Measurements from ENCODE around the gene COL6A2.

GRCh38 chr21:46152927-46153246, 55.0 kb downstream of the COL6A2 start:
- TF ChIP-seq ATF3 (IDR thresholded peaks at IDR 0.05; ENCODE audit: borderline replicate concordance, extremely low read depth, low read depth, low read length) (no peak), SMAD5 (IDR thresholded peaks at IDR 0.05; ENCODE audit: low read depth) (no peak), MTA3 (IDR thresholded peaks at IDR 0.05; ENCODE audit: borderline replicate concordance, low read length) (no peak), EP300 (IDR thresholded peaks at IDR 0.05; ENCODE audit: borderline replicate concordance in 1 of 2, control insufficient read depth in 1 of 2, low read depth in 2 of 2, low read length in 2 of 2) (no peak), SPI1 (IDR thresholded peaks at IDR 0.05; ENCODE audit: borderline replicate concordance, insufficient read depth, low read depth, low read length) (no peak)
- TF ChIP-seq, protein P1, sequence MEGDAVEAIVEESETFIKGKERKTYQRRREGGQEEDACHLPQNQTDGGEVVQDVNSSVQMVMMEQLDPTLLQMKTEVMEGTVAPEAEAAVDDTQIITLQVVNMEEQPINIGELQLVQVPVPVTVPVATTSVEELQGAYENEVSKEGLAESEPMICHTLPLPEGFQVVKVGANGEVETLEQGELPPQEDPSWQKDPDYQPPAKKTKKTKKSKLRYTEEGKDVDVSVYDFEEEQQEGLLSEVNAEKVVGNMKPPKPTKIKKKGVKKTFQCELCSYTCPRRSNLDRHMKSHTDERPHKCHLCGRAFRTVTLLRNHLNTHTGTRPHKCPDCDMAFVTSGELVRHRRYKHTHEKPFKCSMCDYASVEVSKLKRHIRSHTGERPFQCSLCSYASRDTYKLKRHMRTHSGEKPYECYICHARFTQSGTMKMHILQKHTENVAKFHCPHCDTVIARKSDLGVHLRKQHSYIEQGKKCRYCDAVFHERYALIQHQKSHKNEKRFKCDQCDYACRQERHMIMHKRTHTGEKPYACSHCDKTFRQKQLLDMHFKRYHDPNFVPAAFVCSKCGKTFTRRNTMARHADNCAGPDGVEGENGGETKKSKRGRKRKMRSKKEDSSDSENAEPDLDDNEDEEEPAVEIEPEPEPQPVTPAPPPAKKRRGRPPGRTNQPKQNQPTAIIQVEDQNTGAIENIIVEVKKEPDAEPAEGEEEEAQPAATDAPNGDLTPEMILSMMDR (IDR thresholded peaks at IDR 0.05 in 2 of 3, conservative IDR thresholded peaks at IDR 0.05 in 1 of 3; ENCODE audit: control insufficient read depth in 2 of 3, extremely low read depth in 1 of 3, insufficient read depth in 1 of 3, low read depth in 3 of 3, low read length in 3 of 3), result no peak
